HG03159 (cell line): Measurements from ENCODE around the gene NUDT16.

Source experiments
- ATAC-seq: cut with Tn5 transposase; IDR thresholded peaks from one replicate; pipeline ENCODE4 v1.9.1; 2021; ENCODE audit warnings: mild to moderate bottlenecking, moderate library complexity; ENCODE audit not compliant: unreplicated experiment

NUDT16 gene

GRCh38 chr3:131435000-131435399 lies 53.4 kb downstream of the NUDT16 start:
- ATAC-seq = no peak
